SK-N-SH (cell line): ENCODE results near the gene HHEX. TPM values are rescaled to one million over a fixed set of nuclear protein-coding genes. Genes with fewer than 3 reads are reported as not detected.
"Not testable (repeated sequence)": the region's sequence is repeated elsewhere in the genome, so short reads cannot be mapped to it uniquely, and the experiment has no call there.

ENCODE experiments used
- CTCF ChIA-PET: fragments of 300-600, 350-600 bp; formaldehyde crosslinking; extraction: SDS; loops from one replicate; lab custom pipeline; 2021; lab: Yijun Ruan, JAX
- POLR2A ChIA-PET: fragments of 350-600 bp; sonication (Branson Sonifier 250); formaldehyde crosslinking; extraction: SDS; loops from one replicate; lab custom pipeline; 2020; ENCODE audit warnings: antibody characterized with exemption, inconsistent platforms; lab: Yijun Ruan, JAX
- DNase-seq: peaks from one replicate; pipeline ENCODE4 v3.0.0; 2012
- H2AFZ ChIP-seq: fragments of 200-600 bp; sonication (generic); 2 replicates; pipeline ENCODE4 v1.8.1; 2016; ENCODE audit warnings: antibody characterized with exemption, mild to moderate bottlenecking, low read depth
- H3F3A ChIP-seq: fragments of 200-600 bp; sonication (generic); replicated peaks from 2 replicates; pipeline ENCODE3; 2016; ENCODE audit warnings: antibody characterized with exemption, mild to moderate bottlenecking; ENCODE audit not compliant: insufficient read depth
- H3K27ac ChIP-seq, 2 experiments: fragments of 200-500 bp in 1 of 2; fragments of 200-600 bp in 1 of 2; sonication (Bioruptor generic) in 1 of 2; sonication (generic), shearing (Covaris generic) in 1 of 2; 2 replicates each; pipeline versions ENCODE4 v1.5.1 to v1.6.1; 2014 to 2016; ENCODE audit warnings: low read depth in 2 of 2, inconsistent platforms in 1 of 2, low read length in 1 of 2, mild to moderate bottlenecking in 1 of 2, mixed read lengths in 1 of 2
- H3K27me3 ChIP-seq: fragments of 200-600 bp; sonication (generic), shearing (Covaris generic); 2 replicates; pipeline ENCODE4 v1.6.1; 2016; ENCODE audit warnings: mixed run types; ENCODE audit not compliant: insufficient read depth
- H3K36me3 ChIP-seq, 2 experiments: fragments of 200-500 bp in 1 of 2; fragments of 200-600 bp in 1 of 2; sonication (Bioruptor generic) in 1 of 2; sonication (generic) in 1 of 2; replicated peaks in 1 of 2; 2 replicates each; pipeline versions ENCODE3 to v1.5.1; 2014 to 2016; ENCODE audit warnings: low read length in 1 of 2, mild to moderate bottlenecking in 1 of 2; ENCODE audit not compliant: insufficient read depth in 2 of 2, control insufficient read depth in 1 of 2
- H3K4me1 ChIP-seq, 2 experiments: fragments of 200-500 bp in 1 of 2; fragments of 200-600 bp in 1 of 2; sonication (Bioruptor generic) in 1 of 2; sonication (generic), shearing (Covaris generic) in 1 of 2; 2 replicates each; pipeline versions ENCODE4 v1.5.1 to v1.6.1; 2014 to 2016; ENCODE audit warnings: low read depth in 1 of 2, low read length in 1 of 2, mixed run types in 1 of 2; ENCODE audit not compliant: insufficient read depth in 2 of 2, control insufficient read depth in 1 of 2
- H3K4me2 ChIP-seq: fragments of 200-600 bp; sonication (generic), shearing (Covaris generic); 2 replicates; pipeline ENCODE4 v1.6.1; 2017; ENCODE audit warnings: mixed run types
- H3K4me3 ChIP-seq, 2 experiments: fragments of 200-500 bp in 1 of 2; fragments of 200-600 bp in 1 of 2; sonication (Bioruptor generic) in 1 of 2; sonication (generic), shearing (Covaris generic) in 1 of 2; 2 replicates each; pipeline versions ENCODE4 v1.5.1 to v1.8.1; 2014 to 2016; ENCODE audit warnings: low read depth in 2 of 2, inconsistent platforms in 1 of 2, low read length in 1 of 2, mild to moderate bottlenecking in 1 of 2, mixed read lengths in 1 of 2, moderate library complexity in 1 of 2
- H3K79me2 ChIP-seq: fragments of 200-600 bp; sonication (generic); 2 replicates; pipeline ENCODE4 v1.8.1; 2017; ENCODE audit warnings: mild to moderate bottlenecking; ENCODE audit not compliant: insufficient read depth
- H3K9ac ChIP-seq: fragments of 200-600 bp; sonication (generic); 2 replicates; pipeline ENCODE4 v1.6.1; 2017; ENCODE audit warnings: mixed run types
- H3K9me2 ChIP-seq: fragments of 200-600 bp; sonication (generic); 2 replicates; pipeline ENCODE4 v1.6.1; 2017; ENCODE audit warnings: mixed run types
- H3K9me3 ChIP-seq: fragments of 200-600 bp; sonication (generic); 2 replicates; pipeline ENCODE4 v1.6.1; 2017; ENCODE audit warnings: mixed run types, mild to moderate bottlenecking, moderate library complexity
- H4K20me1 ChIP-seq: fragments of 200-600 bp; sonication (generic); 2 replicates; pipeline ENCODE4 v1.6.1; 2017; ENCODE audit warnings: mild to moderate bottlenecking, mixed run types; ENCODE audit not compliant: insufficient read depth
- CTCF ChIP-seq: fragments of 200-600 bp; sonication (generic); IDR thresholded peaks from 2 replicates; pipeline ENCODE4 v1.6.1; 2017; ENCODE audit warnings: antibody characterized with exemption, mild to moderate bottlenecking, moderate library complexity
- ELF1 ChIP-seq: IDR thresholded peaks from 2 replicates; pipeline ENCODE4 v1.4.0; 2012
- FOXJ3 ChIP-seq: sonication (generic); formaldehyde crosslinking; IDR thresholded peaks from 2 replicates; pipeline ENCODE4 v1.5.1; 2020; ENCODE audit warnings: mild to moderate bottlenecking, missing genetic modification reagents
- GATA2 ChIP-seq: sonication (generic); formaldehyde crosslinking; IDR thresholded peaks from 2 replicates; pipeline ENCODE4 v1.5.0; 2020; ENCODE audit warnings: mild to moderate bottlenecking, missing genetic modification reagents
- MXI1 ChIP-seq: IDR thresholded peaks from 2 replicates; pipeline ENCODE4 v1.6.1; 2012; ENCODE audit warnings: mild to moderate bottlenecking, low read depth, low read length, improper control_type of control experiment
- NFIC ChIP-seq: IDR thresholded peaks from 2 replicates; pipeline ENCODE4 v1.4.0; 2012; ENCODE audit warnings: borderline replicate concordance
- NRF1 ChIP-seq: IDR thresholded peaks from 2 replicates; pipeline ENCODE4 v1.6.1; 2012; ENCODE audit warnings: low read depth, mild to moderate bottlenecking, low read length
- PBX3 ChIP-seq: IDR thresholded peaks from 2 replicates; pipeline ENCODE4; 2012
- SIN3A ChIP-seq: IDR thresholded peaks from 2 replicates; pipeline ENCODE4 v1.6.1; 2012; ENCODE audit warnings: low read depth, mild to moderate bottlenecking, low read length, moderate library complexity, borderline replicate concordance
- SMC3 ChIP-seq: IDR thresholded peaks from 2 replicates; pipeline ENCODE4 v1.6.1; 2012; ENCODE audit warnings: low read depth, low read length, improper control_type of control experiment
- TCF12 ChIP-seq: IDR thresholded peaks from 2 replicates; pipeline ENCODE4 v1.4.0; 2012
- USF1 ChIP-seq: IDR thresholded peaks from 2 replicates; pipeline ENCODE4 v1.4.0; 2012; ENCODE audit warnings: low read depth, borderline replicate concordance
- ZBTB33 ChIP-seq: IDR thresholded peaks from 2 replicates; pipeline ENCODE4 v1.4.0; 2012; ENCODE audit warnings: low read depth, borderline replicate concordance
- WGBS: methylation state at CpG from one replicate; pipeline ENCODE4 v1.1.6; 2017; ENCODE audit warnings: low lambda C conversion rate; 5-methylcytosine and 5-hydroxymethylcytosine counted together
- polyA plus RNA-seq, 3 experiments: library from polyadenylated mRNA; depleted of rRNA; stranded (reverse); fragments of >200 nt; gene quantifications; 2 replicates each; pipeline ENCODE4 v1.2.3, GENCODE V29; 2012

HHEX gene
- polyA plus RNA-seq, 1 of the 3 experiments (the other 2 are of a cell fraction), result 1.1 TPM

DNA sequence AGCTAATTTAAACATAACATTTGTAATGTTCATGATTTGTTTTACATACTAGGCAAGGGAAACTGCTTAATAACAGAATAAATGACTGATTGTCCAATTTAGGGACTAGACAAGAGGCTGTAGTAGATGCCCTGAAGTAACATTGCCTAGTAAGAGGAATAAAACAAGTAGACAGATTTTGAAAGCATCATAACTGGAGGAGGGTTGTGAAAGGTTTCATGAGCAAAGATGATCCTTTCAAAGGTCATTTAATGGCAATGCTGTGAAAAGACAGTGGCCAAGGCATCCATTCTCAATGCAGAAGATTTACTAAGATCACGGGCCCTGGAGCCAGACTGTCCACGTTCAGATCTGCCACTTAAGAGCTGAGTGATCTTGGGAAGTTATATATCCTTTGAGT is 44.8 kb upstream of the HHEX start:
- Histone ChIP-seq H3K27me3 (no peaks in the 10 kb centered on the region), H3K9me2 (no peaks in the 10 kb centered on the region), H3K27ac (no peak overlapping the region), H2AFZ (no peak overlapping the region), H3K4me2 (no peak overlapping the region), H3K9ac (no peak overlapping the region), H3F3A (peaks cover 5% of the 10 kb centered on the region), H3K4me1 (peaks cover 0 to 5% of the 10 kb centered on the region in 2 experiments; a peak in 1 of 4 replicates), H3K36me3 (peaks cover 37 to 52% of the 10 kb centered on the region in 2 experiments), H3K9me3 (no peaks in the 10 kb centered on the region), H3K79me2 (peaks cover 7% of the 10 kb centered on the region; the same call in 1 of the 2 replicates), H3K4me3 (no peak overlapping the region), H4K20me1 (no peaks in the 10 kb centered on the region)
- TF ChIP-seq TCF12, result no peak
- no peak for TF ChIP-seq USF1
- TF ChIP-seq PBX3, result no peak
- no peak for TF ChIP-seq CTCF
- no peak for TF ChIP-seq GATA2 (CRISPR knock-in tag)
- TF ChIP-seq NFIC, result no peak
- no peak for TF ChIP-seq MXI1
- TF ChIP-seq ZBTB33, result no peak
- no peak for TF ChIP-seq SIN3A
- TF ChIP-seq SMC3, result no peak
- TF ChIP-seq ELF1, result no peak
- TF ChIP-seq NRF1, result no peak
- no peak for TF ChIP-seq FOXJ3 (CRISPR knock-in tag)
- WGBS, result 95% methylated on average over 2 of the region's 2 CpGs
- no peak for DNase-seq
- ChIA-PET POLR2A (no interaction called here), CTCF (interaction anchor here (1.0 to 1.8 kb wide), 7 partner anchors 10 to 128 kb away, joined by 3 to 7 read pairs (median 3); no protein-coding TSS in a partner anchor)

DNA sequence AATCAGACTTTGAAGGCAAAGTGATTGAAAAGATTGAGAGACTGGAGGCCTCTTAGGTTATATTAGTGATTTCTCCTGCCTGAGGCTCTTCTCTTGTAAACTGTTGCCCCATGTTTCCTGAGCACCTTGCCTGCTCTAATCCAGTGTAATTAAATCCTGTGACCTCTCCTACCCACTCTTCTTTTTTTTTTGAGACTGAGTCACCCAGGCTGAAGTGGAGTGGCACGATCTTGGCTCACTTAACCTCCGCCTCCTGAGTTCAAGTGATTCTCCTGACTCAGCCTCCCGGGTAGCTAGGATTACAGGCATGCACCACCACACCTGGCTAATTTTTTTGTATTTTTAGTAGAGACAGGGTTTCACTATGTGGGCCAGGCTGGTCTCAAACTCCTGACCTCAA is 38.9 kb upstream of the HHEX start:
- H3K4me3 ChIP-seq, DNase-seq, H4K20me1 ChIP-seq, H3K4me1 ChIP-seq, POLR2A ChIA-PET, H3K9ac ChIP-seq, H3K27me3 ChIP-seq, H3K9me3 ChIP-seq, H3K27ac ChIP-seq, H3K9me2 ChIP-seq, H3K4me2 ChIP-seq, H2AFZ ChIP-seq, H3K79me2 ChIP-seq, CTCF ChIA-PET: not testable (repeated sequence)
- H3F3A ChIP-seq, result peaks cover 19% of the 10 kb centered on the region
- WGBS, result 96% methylated on average over 3 of the region's 3 CpGs
- H3K36me3 ChIP-seq, result peaks cover 57 to 67% of the 10 kb centered on the region in 2 experiments
